HG02642 (cell line): ENCODE measurements around the gene POR.
"Not testable (repeated sequence)": the region's sequence is repeated elsewhere in the genome, so short reads cannot be mapped to it uniquely, and the experiment has no call there.

ENCODE experiments used
- ATAC-seq: cut with Tn5 transposase; IDR thresholded peaks from one replicate; pipeline ENCODE4 v1.9.1; 2021; ENCODE audit warnings: mild to moderate bottlenecking; ENCODE audit not compliant: unreplicated experiment, poor library complexity

The POR gene

GRCh38 chr7:76008156-76008687, 93.3 kb downstream of the POR start:
- no peak for ATAC-seq

- ATAC-seq: no peak
These were observed 95.0 kb downstream of the POR start for GRCh38 chr7:76009672-76010600.

- ATAC-seq: no peak
These were observed 96.5 kb downstream of the POR start for GRCh38 chr7:76011442-76011861.

GRCh38 chr7:76016191-76016947, 101.4 kb downstream of the POR start:
- ATAC-seq: no peak

- not testable (repeated sequence) for ATAC-seq
These were observed 103.6 kb downstream of the POR start for GRCh38 chr7:76018520-76018919.

- ATAC-seq: no peak
These were observed 105.2 kb downstream of the POR start for GRCh38 chr7:76020031-76020714.

- no peak for ATAC-seq
These were observed 107.2 kb downstream of the POR start for GRCh38 chr7:76022026-76022780.

GRCh38 chr7:76023002-76023401, 108.0 kb downstream of the POR start:
- ATAC-seq: no peak

GRCh38 chr7:76029682-76030081, 114.7 kb downstream of the POR start:
- ATAC-seq: not testable (repeated sequence)

GRCh38 chr7:76031964-76032363, 117.0 kb downstream of the POR start:
- ATAC-seq: no peak
